Upper lobe of left lung (tissue), 4 donors: ENCODE measurements around the gene C1QTNF12.

Experiments
- EP300 ChIP-seq, 4 donors: sonication (generic); formaldehyde crosslinking; IDR thresholded peaks; one replicate each; pipeline ENCODE4 v1.5.1; 2017; ENCODE audit warnings: antibody characterized with exemption in 4 of 4, control low read depth in 2 of 4
- POLR2A ChIP-seq, 4 donors: fragments of 450-650 bp; IDR thresholded peaks; one replicate each; pipeline ENCODE4 v1.5.1; 2016 to 2017; ENCODE audit warnings: antibody characterized with exemption in 4 of 4, mild to moderate bottlenecking in 2 of 4
- POLR2AphosphoS5 ChIP-seq, 2 donors: sonication (generic); formaldehyde crosslinking; IDR thresholded peaks; one replicate each; pipeline ENCODE4 v1.5.1; 2017; ENCODE audit warnings: antibody characterized with exemption in 2 of 2
- TF ChIP-seq, protein P1 (sequence below), 6 experiments: fragments of 450-650 bp in 4 of 6; fragments of 200-600 bp in 2 of 6; sonication (generic) in 2 of 6; IDR thresholded peaks; one replicate each; pipeline ENCODE4 v1.5.1; 2016 to 2019; ENCODE audit warnings: antibody characterized with exemption in 6 of 6

DNA sequence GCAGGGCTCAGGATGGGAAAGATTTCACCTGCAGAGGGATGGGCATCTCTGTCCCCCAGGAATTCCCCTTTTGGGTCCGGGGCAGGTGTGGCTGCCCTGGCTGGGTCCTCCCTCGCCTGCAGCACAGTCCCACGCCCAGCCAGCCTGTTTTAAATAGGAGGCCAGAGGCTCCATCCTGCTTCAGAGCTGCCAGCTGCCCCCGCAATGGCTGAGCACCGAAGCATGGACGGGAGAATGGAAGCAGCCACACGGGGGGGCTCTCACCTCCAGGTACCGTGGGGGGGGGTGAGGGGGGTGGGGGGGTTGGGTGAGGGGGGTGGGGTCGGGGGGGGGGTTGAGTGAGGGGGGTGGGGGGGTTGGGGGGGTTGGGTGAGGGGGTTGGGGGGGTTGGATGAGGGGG lies 37.3 kb upstream of the C1QTNF12 start:
- TF ChIP-seq, protein P1, sequence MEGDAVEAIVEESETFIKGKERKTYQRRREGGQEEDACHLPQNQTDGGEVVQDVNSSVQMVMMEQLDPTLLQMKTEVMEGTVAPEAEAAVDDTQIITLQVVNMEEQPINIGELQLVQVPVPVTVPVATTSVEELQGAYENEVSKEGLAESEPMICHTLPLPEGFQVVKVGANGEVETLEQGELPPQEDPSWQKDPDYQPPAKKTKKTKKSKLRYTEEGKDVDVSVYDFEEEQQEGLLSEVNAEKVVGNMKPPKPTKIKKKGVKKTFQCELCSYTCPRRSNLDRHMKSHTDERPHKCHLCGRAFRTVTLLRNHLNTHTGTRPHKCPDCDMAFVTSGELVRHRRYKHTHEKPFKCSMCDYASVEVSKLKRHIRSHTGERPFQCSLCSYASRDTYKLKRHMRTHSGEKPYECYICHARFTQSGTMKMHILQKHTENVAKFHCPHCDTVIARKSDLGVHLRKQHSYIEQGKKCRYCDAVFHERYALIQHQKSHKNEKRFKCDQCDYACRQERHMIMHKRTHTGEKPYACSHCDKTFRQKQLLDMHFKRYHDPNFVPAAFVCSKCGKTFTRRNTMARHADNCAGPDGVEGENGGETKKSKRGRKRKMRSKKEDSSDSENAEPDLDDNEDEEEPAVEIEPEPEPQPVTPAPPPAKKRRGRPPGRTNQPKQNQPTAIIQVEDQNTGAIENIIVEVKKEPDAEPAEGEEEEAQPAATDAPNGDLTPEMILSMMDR (IDR thresholded peaks at IDR 0.05), result no peak
- TF ChIP-seq POLR2AphosphoS5 (IDR thresholded peaks at IDR 0.05), result no peak
- no peak for TF ChIP-seq EP300 (IDR thresholded peaks at IDR 0.05)
- TF ChIP-seq POLR2A (IDR thresholded peaks at IDR 0.05), result no peak
